Measurements from ENCODE around the gene URB1. TPM values are rescaled to one million over a fixed set of nuclear protein-coding genes. Genes with fewer than 3 reads are reported as not detected.

Gene URB1
- polyA plus RNA-seq, 1 of the 3 experiments (the other 2 are of a cell fraction): 9.9 TPM

- TF ChIP-seq USF2 (IDR thresholded peaks at IDR 0.05; ENCODE audit: borderline replicate concordance, low read depth, low read length) (no peak), TCF12 (IDR thresholded peaks at IDR 0.05) (no peak), PBX3 (IDR thresholded peaks at IDR 0.05) (no peak), RCOR1 (IDR thresholded peaks at IDR 0.05; ENCODE audit: low read length) (no peak), NRF1 (IDR thresholded peaks at IDR 0.05; ENCODE audit: low read depth, low read length) (no peak), RXRA (IDR thresholded peaks at IDR 0.05; ENCODE audit: borderline replicate concordance, low read depth) (no peak), FOXJ3 (CRISPR knock-in tag; IDR thresholded peaks at IDR 0.05) (no peak), EP300 (IDR thresholded peaks at IDR 0.05; ENCODE audit: borderline replicate concordance in 1 of 2, low read depth in 1 of 2, low read length in 1 of 2) (no peak)
Observed at GRCh38 chr21:32368386-32368785, 24.4 kb downstream of the URB1 start (continued).

- H4K20me1 ChIP-seq (ENCODE audit: insufficient read depth): no peaks in the 10 kb centered on the region
- no peak overlapping the region for H3K4me2 ChIP-seq
- no peaks in the 10 kb centered on the region for H3K9me2 ChIP-seq
- H3K9me3 ChIP-seq: no peaks in the 10 kb centered on the region
- no peak for TF ChIP-seq JUND (IDR thresholded peaks at IDR 0.05)
- TF ChIP-seq RFX5 (IDR thresholded peaks at IDR 0.05; ENCODE audit: low read length): no peak
- TF ChIP-seq GABPA (IDR thresholded peaks at IDR 0.05; ENCODE audit: low read depth): no peak
- no peak for TF ChIP-seq FOSL2 (IDR thresholded peaks at IDR 0.05; ENCODE audit: borderline replicate concordance, low read depth)
- no peak for TF ChIP-seq ZBTB33 (IDR thresholded peaks at IDR 0.05; ENCODE audit: borderline replicate concordance, low read depth)
- TF ChIP-seq POLR2AphosphoS5 (IDR thresholded peaks at IDR 0.05; ENCODE audit: low read depth, low read length): no peak
- TF ChIP-seq RCOR1 (IDR thresholded peaks at IDR 0.05; ENCODE audit: low read length): no peak
- TF ChIP-seq NRF1 (IDR thresholded peaks at IDR 0.05; ENCODE audit: low read depth, low read length): no peak
- no peak for TF ChIP-seq MEF2A (IDR thresholded peaks at IDR 0.05; ENCODE audit: borderline replicate concordance, low read depth)
- TF ChIP-seq TAF1 (IDR thresholded peaks at IDR 0.05; ENCODE audit: borderline replicate concordance, low read depth, low read length): no peak
- TF ChIP-seq TEAD4 (IDR thresholded peaks at IDR 0.05; ENCODE audit: borderline replicate concordance, insufficient read depth): no peak
- TF ChIP-seq IRF3 (IDR thresholded peaks at IDR 0.05; ENCODE audit: low read depth, low read length): no peak
- no peak for TF ChIP-seq MXI1 (IDR thresholded peaks at IDR 0.05; ENCODE audit: low read depth, low read length)
- TF ChIP-seq SIN3A (IDR thresholded peaks at IDR 0.05; ENCODE audit: borderline replicate concordance, low read depth, low read length): no peak
- TF ChIP-seq TCF12 (IDR thresholded peaks at IDR 0.05): no peak
- peaks cover 3% of the 10 kb centered on the region for H3F3A ChIP-seq (replicated peaks; ENCODE audit: insufficient read depth)
- H3K36me3 ChIP-seq (replicated peaks in 1 of 2; ENCODE audit: control insufficient read depth in 1 of 2, insufficient read depth in 2 of 2, low read length in 1 of 2): peaks cover 74 to 89% of the 10 kb centered on the region in 2 experiments
- H3K27me3 ChIP-seq (ENCODE audit: insufficient read depth): no peaks in the 10 kb centered on the region
- CTCF ChIA-PET: interaction anchor here (1.2 to 2.0 kb wide), 2 partner anchors 234 to 581 kb away, joined by 3 to 6 read pairs; no protein-coding TSS in a partner anchor
- H3K4me1 ChIP-seq (ENCODE audit: control insufficient read depth in 1 of 2, insufficient read depth in 2 of 2, low read depth in 1 of 2, low read length in 1 of 2): 0 out of 4 replicates have a peak, but pooled peaks cover 0 to 3% of the 10 kb centered on the region in 2 experiments
- H3K4me3 ChIP-seq (ENCODE audit: low read depth in 2 of 2, low read length in 1 of 2): no peak overlapping the region
- no peak overlapping the region for H3K27ac ChIP-seq (ENCODE audit: low read depth in 2 of 2, low read length in 1 of 2)
- no peak for DNase-seq
- H3K79me2 ChIP-seq (ENCODE audit: insufficient read depth): peaks cover 45% of the 10 kb centered on the region; the same call in 1 of the 2 replicates
- no peak overlapping the region for H3K9ac ChIP-seq
- 100% methylated on average over 1 of the region's 1 CpG for WGBS (ENCODE audit: low lambda C conversion rate)
- POLR2A ChIA-PET: no interaction called here
- no peak overlapping the region for H2AFZ ChIP-seq (ENCODE audit: low read depth)
Observed at GRCh38 chr21:32367158-32367557, 25.7 kb downstream of the URB1 start.
